ENCODE results near the gene DCAF11.

DCAF11 gene

DNA sequence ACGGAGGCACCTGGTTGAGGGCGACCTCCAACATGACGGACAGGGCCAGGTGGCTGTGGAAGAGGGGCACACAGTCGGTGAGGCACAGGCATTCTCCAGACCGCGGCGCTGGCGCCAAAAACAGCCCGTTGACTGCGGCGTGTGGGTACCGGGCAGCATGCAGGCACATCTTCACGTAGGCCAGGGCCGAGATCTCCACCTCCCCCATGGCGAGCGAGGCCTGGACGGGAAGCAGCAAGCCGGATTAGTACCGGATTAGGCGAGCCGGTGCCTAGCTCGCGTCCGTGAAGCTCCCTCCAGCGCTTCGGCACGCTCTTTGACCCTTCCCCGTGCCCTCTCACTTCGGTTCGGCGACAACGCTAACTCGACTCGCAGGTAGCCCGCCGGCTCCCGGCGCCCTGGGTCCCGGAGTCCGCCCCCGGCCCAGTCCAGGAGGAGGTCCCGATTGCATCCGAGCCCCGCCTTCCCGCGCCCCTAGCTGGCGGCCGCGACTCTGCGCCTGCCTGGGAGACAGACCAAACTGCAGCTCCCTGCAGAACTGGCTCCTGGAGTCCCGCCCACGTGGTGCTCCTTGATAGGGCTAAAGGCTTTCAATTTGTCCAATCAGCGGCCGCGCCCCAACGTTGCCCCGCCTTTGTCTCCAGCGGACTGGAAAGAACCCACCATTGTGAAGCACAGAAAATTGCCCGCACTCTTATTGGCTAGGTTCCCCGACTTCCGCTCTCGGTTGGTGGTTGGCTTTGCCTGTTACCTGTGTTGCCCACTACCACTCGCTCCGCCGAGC, 26.7 kb downstream of the DCAF11 start, which contains the start of gene EMC9:
Gene EMC9, minus strand, starts transcription at position 495 of the 784 bp plus-strand sequence. Its CDS starts 287 bp downstream, at position 208.
- DNase-seq: peak; percentile 100

- DNase-seq: no peak
Observed at GRCh38 chr14:24143511-24143910, 28.9 kb downstream of the DCAF11 start.

GRCh38 chr14:24144451-24144850, 29.9 kb downstream of the DCAF11 start:
- DNase-seq: no peak

- DNase-seq: no peak
Observed at GRCh38 chr14:24145219-24145618, 30.6 kb downstream of the DCAF11 start.

DNA sequence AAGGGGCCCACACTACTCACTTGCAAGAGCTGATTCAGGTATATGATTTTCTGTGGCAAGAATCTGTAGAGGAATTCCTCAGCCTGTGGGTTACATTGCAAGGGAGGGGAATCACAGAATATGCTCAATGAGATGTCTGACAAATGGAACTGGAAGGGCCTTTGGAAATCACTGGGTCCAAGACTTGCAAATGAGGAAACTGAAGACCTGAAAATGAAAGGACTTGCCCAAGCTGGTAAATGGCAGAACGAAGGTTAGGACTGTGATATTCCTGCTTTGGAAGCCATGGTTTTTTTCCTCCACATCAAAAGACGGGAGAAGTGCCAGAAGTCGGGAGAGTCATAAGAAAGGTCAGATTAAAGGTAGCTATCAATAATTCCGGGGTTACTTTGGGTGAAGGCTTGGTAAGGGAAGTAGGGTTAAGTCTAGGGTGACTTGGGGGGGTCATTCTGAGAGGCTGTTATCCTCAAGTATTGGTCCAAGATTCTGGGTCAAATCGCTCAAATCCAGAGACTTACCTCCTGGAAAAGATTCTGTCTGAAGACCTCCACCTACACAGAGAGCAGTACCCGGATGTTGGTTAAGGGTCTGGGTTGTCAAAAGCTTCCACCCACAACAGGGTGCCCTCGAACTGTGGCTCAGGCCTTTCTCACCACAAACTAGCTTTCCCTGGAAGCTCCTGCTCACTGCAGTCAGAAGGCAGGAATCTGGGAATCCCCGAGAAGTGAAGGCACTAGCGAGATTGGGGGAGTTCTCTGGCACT, 31.3 kb downstream of the DCAF11 start:
- DNase-seq: no peak

- DNase-seq: peak; percentile 96 to 99 (median 97)
Observed at GRCh38 chr14:24146453-24146977, 31.9 kb downstream of the DCAF11 start, which contains the start of gene PSME2. PSME2 (minus strand) TSS chr14:24146610; CDS start chr14:24146581, 29 bp downstream.

DNA sequence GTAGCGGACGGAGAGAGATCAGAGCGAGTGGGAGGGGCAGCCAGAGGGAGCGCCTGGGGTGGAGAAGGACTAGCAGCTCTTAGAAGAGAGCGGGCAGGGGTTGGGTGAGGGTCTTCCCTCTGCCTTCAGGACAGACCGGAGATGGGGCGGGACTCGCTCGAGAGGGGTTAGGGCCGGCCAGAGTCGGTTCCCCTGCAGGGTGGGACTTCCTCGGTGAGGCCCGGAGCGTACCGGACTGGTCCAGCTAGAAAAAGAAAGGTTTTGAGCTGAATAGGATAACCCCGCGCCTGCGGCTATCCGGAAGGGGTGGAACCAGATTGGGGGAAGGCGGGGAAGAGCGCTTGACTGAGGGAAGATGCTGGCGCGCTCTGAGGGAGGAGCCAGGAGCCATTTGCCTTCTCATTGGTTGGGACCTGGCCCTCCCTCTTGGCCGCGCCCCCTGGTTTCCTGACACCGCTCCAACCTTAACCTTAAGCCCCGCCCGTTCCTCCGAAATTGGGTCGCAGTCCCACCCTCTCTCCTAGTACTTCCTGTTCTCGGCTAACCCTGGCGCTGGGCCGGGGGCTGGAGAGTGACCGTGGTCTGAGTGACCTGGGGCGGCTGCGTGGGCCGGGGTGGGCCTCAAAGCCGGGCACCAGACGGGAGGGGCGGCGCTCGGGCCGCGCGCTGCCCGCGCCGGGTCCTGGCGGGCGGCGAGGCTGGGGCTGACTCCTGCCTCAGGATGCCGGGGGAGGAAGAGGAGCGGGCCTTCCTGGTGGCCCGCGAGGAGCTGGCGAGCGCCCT, 32.6 kb downstream of the DCAF11 start, which contains the start of gene RNF31:
Gene RNF31, plus strand, starts transcription at position 521 of the 783 bp plus-strand sequence. Its CDS starts 201 bp downstream, at position 722.
- peak; percentile 99 for DNase-seq

- peak in 1 of 3 experiments; percentile 48 for DNase-seq
Observed at GRCh38 chr14:24147761-24148428, 33.3 kb downstream of the DCAF11 start.

GRCh38 chr14:24149302-24149969, 34.9 kb downstream of the DCAF11 start:
- no peak for DNase-seq

DNA sequence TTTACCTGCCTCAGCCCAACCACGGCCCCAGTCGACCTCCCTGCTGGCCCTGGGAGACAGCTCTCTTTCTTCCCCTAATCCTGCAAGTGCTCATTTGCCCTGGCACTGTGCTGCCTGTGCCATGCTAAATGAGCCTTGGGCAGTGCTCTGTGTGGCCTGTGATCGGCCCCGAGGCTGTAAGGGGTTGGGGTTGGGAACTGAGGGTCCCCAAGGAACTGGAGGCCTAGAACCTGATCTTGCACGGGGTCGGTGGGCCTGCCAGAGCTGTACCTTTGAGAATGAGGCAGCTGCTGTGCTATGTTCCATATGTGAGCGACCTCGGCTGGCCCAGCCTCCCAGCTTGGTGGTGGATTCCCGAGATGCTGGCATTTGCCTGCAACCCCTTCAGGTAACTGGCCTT, 35.5 kb downstream of the DCAF11 start:
- DNase-seq: no peak

DNA sequence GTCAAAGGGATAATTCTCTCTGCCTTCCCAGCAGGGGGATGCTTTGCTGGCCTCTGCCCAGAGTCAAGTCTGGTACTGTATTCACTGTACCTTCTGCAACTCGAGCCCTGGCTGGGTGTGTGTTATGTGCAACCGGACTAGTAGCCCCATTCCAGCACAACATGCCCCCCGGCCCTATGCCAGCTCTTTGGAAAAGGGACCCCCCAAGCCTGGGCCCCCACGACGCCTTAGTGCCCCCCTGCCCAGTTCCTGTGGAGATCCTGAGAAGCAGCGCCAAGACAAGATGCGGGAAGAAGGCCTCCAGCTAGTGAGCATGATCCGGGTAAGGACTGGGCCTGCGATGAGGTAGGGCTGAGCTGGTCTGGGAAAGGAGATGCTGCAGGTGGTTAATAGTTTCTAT, 36.0 kb downstream of the DCAF11 start:
- no peak for DNase-seq

DNA sequence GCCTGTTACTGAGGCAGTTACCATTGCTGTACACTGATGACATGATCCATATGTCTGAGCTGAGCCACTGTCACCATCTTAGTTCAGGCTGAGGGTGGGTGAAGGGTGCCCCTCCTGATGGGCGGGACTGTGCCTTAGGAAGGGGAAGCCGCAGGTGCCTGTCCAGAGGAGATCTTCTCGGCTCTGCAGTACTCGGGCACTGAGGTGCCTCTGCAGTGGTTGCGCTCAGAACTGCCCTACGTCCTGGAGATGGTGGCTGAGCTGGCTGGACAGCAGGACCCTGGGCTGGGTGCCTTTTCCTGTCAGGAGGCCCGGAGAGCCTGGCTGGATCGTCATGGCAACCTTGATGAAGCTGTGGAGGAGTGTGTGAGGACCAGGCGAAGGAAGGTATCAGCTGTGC, 36.4 kb downstream of the DCAF11 start:
- DNase-seq: no peak

GRCh38 chr14:24151404-24152080, 37.0 kb downstream of the DCAF11 start:
- no peak for DNase-seq

DNA sequence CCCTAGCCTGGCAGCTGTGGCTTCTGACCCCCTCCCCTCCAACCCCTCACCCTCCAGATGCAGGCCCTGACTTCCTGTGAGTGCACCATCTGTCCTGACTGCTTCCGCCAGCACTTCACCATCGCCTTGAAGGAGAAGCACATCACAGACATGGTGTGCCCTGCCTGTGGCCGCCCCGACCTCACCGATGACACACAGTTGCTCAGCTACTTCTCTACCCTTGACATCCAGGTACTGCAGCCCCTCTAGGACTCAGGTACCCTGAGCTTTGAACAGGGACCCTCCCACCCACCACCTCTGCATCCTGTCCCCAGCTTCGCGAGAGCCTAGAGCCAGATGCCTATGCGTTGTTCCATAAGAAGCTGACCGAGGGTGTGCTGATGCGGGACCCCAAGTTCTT, 40.5 kb downstream of the DCAF11 start:
- no peak for DNase-seq

DNA sequence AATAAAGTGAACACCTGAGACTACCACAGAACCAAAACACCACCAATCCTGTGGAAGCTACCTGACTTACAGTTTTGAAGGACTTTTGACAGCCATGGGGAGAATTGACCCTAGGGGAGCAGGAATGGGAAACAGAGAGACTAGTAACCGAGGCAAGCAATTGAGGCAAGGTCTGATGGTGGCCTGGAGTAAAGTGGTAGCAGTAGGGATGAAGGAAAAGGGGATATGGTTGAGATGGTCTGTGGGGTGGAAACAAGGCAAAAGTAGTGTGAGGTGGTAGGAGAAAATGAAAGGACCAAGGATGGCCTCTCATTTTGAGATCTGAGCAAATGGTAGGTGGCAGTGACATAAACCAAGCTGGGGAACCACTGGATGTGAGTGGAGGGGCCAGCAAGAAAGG, 42.3 kb downstream of the DCAF11 start:
- no peak for DNase-seq

- no peak for DNase-seq
Observed at GRCh38 chr14:24157331-24157730, 42.8 kb downstream of the DCAF11 start.

GRCh38 chr14:24159777-24160498, 45.4 kb downstream of the DCAF11 start:
- no peak for DNase-seq

DNA sequence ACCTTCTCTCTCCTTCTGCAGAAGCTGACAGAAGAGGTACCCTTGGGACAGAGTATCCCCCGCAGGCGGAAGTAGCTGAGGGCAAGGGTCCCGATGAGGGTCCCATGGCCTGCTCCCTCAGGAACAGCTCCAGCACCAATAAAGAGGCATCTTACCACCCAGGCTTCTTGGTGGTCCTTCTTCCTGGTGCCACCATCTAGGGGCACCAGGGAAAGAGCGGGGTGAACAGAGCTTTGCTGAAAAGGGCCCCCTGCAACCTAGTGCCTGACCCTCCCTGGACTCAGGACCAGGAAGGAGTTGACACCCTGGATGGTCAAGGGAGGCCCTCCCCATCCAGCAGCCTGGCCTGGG, 45.9 kb downstream of the DCAF11 start:
- DNase-seq: no peak

GRCh38 chr14:24160850-24161804, 46.5 kb downstream of the DCAF11 start, which contains the start of gene IRF9:
IRF9 (plus strand) TSS chr14:24161265; CDS start chr14:24162145, 880 bp downstream.
- peak; percentile 93 to 98 (median 97) for DNase-seq

Data from NCI-H1417 (cell line).